Liver (tissue), 9 donors: ENCODE results near the gene SPAG17. TPM values are rescaled to one million over a fixed set of nuclear protein-coding genes. Genes with fewer than 3 reads are reported as not detected.

Experiments
- DNase-seq: peaks from one replicate; pipeline ENCODE4 v3.0.0-alpha.2; 2017; ENCODE audit warnings: low spot score
- H3K27ac ChIP-seq, 2 donors: one replicate each; pipeline ENCODE4 v1.7.0; 2013; ENCODE audit warnings: inconsistent platforms in 2 of 2, low read length in 2 of 2, control low read depth in 1 of 2, low read depth in 1 of 2, mild to moderate bottlenecking in 1 of 2
- H3K27me3 ChIP-seq, 4 donors: one replicate each; pipeline versions ENCODE4 v1.6.1 to v1.7.0; 2013; ENCODE audit warnings: low read length in 3 of 4, inconsistent platforms in 1 of 4, mild to moderate bottlenecking in 1 of 4, moderate library complexity in 1 of 4; ENCODE audit not compliant: control insufficient read depth in 4 of 4, insufficient read depth in 4 of 4
- H3K36me3 ChIP-seq, 4 donors: one replicate each; pipeline versions ENCODE4 v1.6.1 to v1.7.0; 2013; ENCODE audit warnings: low read length in 3 of 4, mild to moderate bottlenecking in 3 of 4, low read depth in 1 of 4, moderate library complexity in 1 of 4; ENCODE audit not compliant: control insufficient read depth in 4 of 4, insufficient read depth in 3 of 4
- H3K4me1 ChIP-seq, 4 donors: one replicate each; pipeline versions ENCODE4 v1.6.1 to v1.7.0; 2013; ENCODE audit warnings: low read length in 3 of 4, mild to moderate bottlenecking in 3 of 4, moderate library complexity in 1 of 4; ENCODE audit not compliant: control insufficient read depth in 4 of 4, insufficient read depth in 4 of 4
- H3K4me3 ChIP-seq, 3 donors: one replicate each; pipeline versions ENCODE4 v1.6.1 to v1.7.0; 2013; ENCODE audit warnings: low read length in 3 of 3, control low read depth in 1 of 3, low read depth in 1 of 3, mild to moderate bottlenecking in 1 of 3
- H3K9ac ChIP-seq, 2 donors: one replicate each; pipeline ENCODE4 v1.7.0; 2013; ENCODE audit warnings: low read length in 2 of 2, mild to moderate bottlenecking in 2 of 2, moderate library complexity in 2 of 2, control low read depth in 1 of 2, low read depth in 1 of 2
- H3K9me3 ChIP-seq, 4 donors: one replicate each; pipeline versions ENCODE4 v1.6.1 to v1.7.0; 2013; ENCODE audit warnings: low read length in 3 of 4; ENCODE audit not compliant: control insufficient read depth in 4 of 4
- EGR1 ChIP-seq, 2 donors: IDR thresholded peaks; 2 replicates each; pipeline ENCODE4 v1.6.1; 2016 to 2018; ENCODE audit warnings: antibody characterized with exemption in 2 of 2, low read depth in 2 of 2
- FOXA1 ChIP-seq: IDR thresholded peaks from 2 replicates; pipeline ENCODE4 v1.6.1; 2016; ENCODE audit warnings: antibody characterized with exemption
- FOXA2 ChIP-seq: IDR thresholded peaks from 2 replicates; pipeline ENCODE4 v1.6.1; 2016; ENCODE audit warnings: antibody characterized with exemption
- GABPA ChIP-seq, 2 donors: IDR thresholded peaks in 1 of 2; conservative IDR thresholded peaks in 1 of 2; 2 replicates each; pipeline ENCODE4 v1.6.1; 2016; ENCODE audit warnings: antibody characterized with exemption in 2 of 2, mild to moderate bottlenecking in 1 of 2, moderate library complexity in 1 of 2
- HNF4A ChIP-seq, 2 donors: conservative IDR thresholded peaks; 2 replicates each; pipeline ENCODE4 v1.6.1; 2016; ENCODE audit warnings: antibody characterized with exemption in 2 of 2, mild to moderate bottlenecking in 2 of 2
- HNF4G ChIP-seq: IDR thresholded peaks from 2 replicates; pipeline ENCODE4 v1.6.1; 2016; ENCODE audit warnings: antibody characterized with exemption
- JUND ChIP-seq, 2 donors: IDR thresholded peaks; 2 replicates each; pipeline ENCODE4 v1.6.1; 2016; ENCODE audit warnings: antibody characterized with exemption in 2 of 2
- NR2F2 ChIP-seq: IDR thresholded peaks from 2 replicates; pipeline ENCODE4 v1.6.1; 2016; ENCODE audit warnings: antibody characterized with exemption
- RAD21 ChIP-seq, 2 donors: IDR thresholded peaks; 2 replicates each; pipeline ENCODE4 v1.6.1; 2016; ENCODE audit warnings: antibody characterized with exemption in 2 of 2, mild to moderate bottlenecking in 2 of 2
- RXRA ChIP-seq, 2 donors: IDR thresholded peaks; 2 replicates each; pipeline ENCODE4 v1.6.1; 2017 to 2018; ENCODE audit warnings: antibody characterized with exemption in 2 of 2, mild to moderate bottlenecking in 1 of 2
- SP1 ChIP-seq: IDR thresholded peaks from 2 replicates; pipeline ENCODE4 v1.6.1; 2018; ENCODE audit warnings: antibody characterized with exemption, mild to moderate bottlenecking
- TAF1 ChIP-seq: conservative IDR thresholded peaks from 2 replicates; pipeline ENCODE4 v1.6.1; 2016; ENCODE audit warnings: antibody characterized with exemption, mild to moderate bottlenecking
- YY1 ChIP-seq: IDR thresholded peaks from 2 replicates; pipeline ENCODE4 v1.6.1; 2016; ENCODE audit warnings: antibody characterized with exemption, mild to moderate bottlenecking
- WGBS: extraction: QIAGEN DNeasy Blood & Tissue Kit; methylation state at CpG from one replicate; pipeline ENCODE4 v1.1.7; 2013; 5-methylcytosine and 5-hydroxymethylcytosine counted together
- polyA plus RNA-seq, 2 donors: library from polyadenylated mRNA; stranded (reverse) in 1 of 2; unstranded in 1 of 2; fragments of 200-250 nt in 1 of 2; fragments of >200 nt in 1 of 2; fragmentation: Nextera tagmentation in 1 of 2; extraction: Ambion mirVana in 1 of 2; gene quantifications; one replicate each; pipeline versions ENCODE4 v1.2.1 to v1.2.3, GENCODE V29; 2013 to 2015
- total RNA-seq, 2 donors: library from RNA; depleted of rRNA; stranded (reverse); fragments of >200 nt; gene quantifications; one replicate each; pipeline ENCODE4 v1.2.3, GENCODE V29; 2014
- TF ChIP-seq, protein P1 (sequence below): IDR thresholded peaks from 2 replicates; pipeline ENCODE4 v1.6.1; 2016; ENCODE audit warnings: antibody characterized with exemption
- TF ChIP-seq, protein P2 (sequence below): IDR thresholded peaks from 2 replicates; pipeline ENCODE4 v1.6.1; 2016; ENCODE audit warnings: antibody characterized with exemption
- TF ChIP-seq, protein P3 (sequence below): fragments of 150-350 bp; IDR thresholded peaks from 2 replicates; pipeline ENCODE4 v1.5.1; 2017; ENCODE audit warnings: improper control_type of control experiment, low read depth, low read length; ENCODE audit not compliant: missing input control
- TF ChIP-seq, protein P4 (sequence below): IDR thresholded peaks from 2 replicates; pipeline ENCODE4 v1.6.1; 2016; ENCODE audit warnings: antibody characterized with exemption
- TF ChIP-seq, protein P5 (sequence below): IDR thresholded peaks from 2 replicates; pipeline ENCODE4 v1.6.1; 2016; ENCODE audit warnings: antibody characterized with exemption, mild to moderate bottlenecking
- donor health status: healthy.
- donor health status: healthy.
- donor health status: healthy.
- donor health status: healthy.
- donor health status: healthy.

Gene SPAG17
- total and polyA plus RNA-seq, 4 donors, result 0.17 to 0.75 TPM; not detected in 2

DNA sequence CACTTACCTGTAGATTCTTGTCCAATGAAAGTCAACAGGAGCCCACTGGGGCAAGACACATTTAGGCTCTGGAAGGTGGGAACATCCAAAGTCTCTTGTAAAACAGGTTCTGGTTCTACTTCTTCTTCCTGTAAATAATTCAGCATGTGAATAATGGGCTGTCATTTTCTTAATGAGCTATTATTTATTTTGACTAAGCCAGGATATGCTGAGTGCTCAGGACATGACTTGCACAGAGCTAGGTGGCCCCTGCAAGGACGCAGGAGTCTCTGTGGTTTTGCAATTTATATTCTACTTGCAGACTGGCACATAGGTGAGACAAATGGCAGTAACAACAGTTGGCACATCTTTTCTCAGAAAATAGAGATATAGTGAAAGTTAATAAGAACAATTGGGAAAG is 156.8 kb downstream of the SPAG17 start:
- no peak for DNase-seq
- H3K4me1 ChIP-seq, result no peaks in the 10 kb centered on the region
- TF ChIP-seq RAD21 (IDR thresholded peaks at IDR 0.05) (no peak), FOXA2 (no peak), EGR1 (IDR thresholded peaks at IDR 0.05; ENCODE audit: low read depth in 2 of 2) (no peak), NR2F2 (no peak), RXRA (IDR thresholded peaks at IDR 0.05) (no peak), GABPA (IDR thresholded peaks at IDR 0.05 in 1 of 2, conservative IDR thresholded peaks at IDR 0.05 in 1 of 2) (no peak)
- TF ChIP-seq, protein P1, sequence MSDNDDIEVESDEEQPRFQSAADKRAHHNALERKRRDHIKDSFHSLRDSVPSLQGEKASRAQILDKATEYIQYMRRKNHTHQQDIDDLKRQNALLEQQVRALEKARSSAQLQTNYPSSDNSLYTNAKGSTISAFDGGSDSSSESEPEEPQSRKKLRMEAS, result no peak

DNA sequence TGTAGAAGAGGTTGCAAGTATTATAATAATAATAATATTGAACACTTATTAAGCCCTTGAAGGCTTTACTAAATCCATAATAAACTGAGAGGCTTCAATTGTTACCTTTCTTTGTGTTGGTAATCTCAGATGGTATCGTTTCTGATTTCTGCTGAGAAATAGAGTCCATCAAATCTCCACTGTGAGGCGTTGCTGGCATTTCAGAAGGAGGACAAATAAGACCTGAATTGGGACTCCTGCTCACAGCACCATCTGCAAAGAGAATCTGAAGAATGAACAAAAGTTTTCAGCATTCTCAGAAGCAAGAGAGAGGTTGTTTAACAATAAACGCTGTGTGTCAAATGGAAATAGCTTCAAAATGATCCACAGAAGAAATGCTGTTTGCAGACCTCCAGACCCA is 161.8 kb downstream of the SPAG17 start:
- WGBS, result 70% methylated on average over 3 of the region's 3 CpGs
- TF ChIP-seq, protein P1, result no peak
- no peak for TF ChIP-seq FOXA2
- no peak for TF ChIP-seq HNF4A (conservative IDR thresholded peaks at IDR 0.05)
- no peak for TF ChIP-seq JUND (IDR thresholded peaks at IDR 0.05)
- no peak for TF ChIP-seq RXRA (IDR thresholded peaks at IDR 0.05)
- TF ChIP-seq GABPA (IDR thresholded peaks at IDR 0.05 in 1 of 2, conservative IDR thresholded peaks at IDR 0.05 in 1 of 2), result no peak
- no peak for TF ChIP-seq RAD21 (IDR thresholded peaks at IDR 0.05)
- no peak for TF ChIP-seq TAF1
- no peak for TF ChIP-seq FOXA1
- TF ChIP-seq HNF4G, result no peak
- TF ChIP-seq SP1, result no peak
- TF ChIP-seq YY1, result no peak
- TF ChIP-seq, protein P2, sequence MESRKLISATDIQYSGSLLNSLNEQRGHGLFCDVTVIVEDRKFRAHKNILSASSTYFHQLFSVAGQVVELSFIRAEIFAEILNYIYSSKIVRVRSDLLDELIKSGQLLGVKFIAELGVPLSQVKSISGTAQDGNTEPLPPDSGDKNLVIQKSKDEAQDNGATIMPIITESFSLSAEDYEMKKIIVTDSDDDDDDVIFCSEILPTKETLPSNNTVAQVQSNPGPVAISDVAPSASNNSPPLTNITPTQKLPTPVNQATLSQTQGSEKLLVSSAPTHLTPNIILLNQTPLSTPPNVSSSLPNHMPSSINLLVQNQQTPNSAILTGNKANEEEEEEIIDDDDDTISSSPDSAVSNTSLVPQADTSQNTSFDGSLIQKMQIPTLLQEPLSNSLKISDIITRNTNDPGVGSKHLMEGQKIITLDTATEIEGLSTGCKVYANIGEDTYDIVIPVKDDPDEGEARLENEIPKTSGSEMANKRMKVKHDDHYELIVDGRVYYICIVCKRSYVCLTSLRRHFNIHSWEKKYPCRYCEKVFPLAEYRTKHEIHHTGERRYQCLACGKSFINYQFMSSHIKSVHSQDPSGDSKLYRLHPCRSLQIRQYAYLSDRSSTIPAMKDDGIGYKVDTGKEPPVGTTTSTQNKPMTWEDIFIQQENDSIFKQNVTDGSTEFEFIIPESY, result no peak
- TF ChIP-seq, protein P3, sequence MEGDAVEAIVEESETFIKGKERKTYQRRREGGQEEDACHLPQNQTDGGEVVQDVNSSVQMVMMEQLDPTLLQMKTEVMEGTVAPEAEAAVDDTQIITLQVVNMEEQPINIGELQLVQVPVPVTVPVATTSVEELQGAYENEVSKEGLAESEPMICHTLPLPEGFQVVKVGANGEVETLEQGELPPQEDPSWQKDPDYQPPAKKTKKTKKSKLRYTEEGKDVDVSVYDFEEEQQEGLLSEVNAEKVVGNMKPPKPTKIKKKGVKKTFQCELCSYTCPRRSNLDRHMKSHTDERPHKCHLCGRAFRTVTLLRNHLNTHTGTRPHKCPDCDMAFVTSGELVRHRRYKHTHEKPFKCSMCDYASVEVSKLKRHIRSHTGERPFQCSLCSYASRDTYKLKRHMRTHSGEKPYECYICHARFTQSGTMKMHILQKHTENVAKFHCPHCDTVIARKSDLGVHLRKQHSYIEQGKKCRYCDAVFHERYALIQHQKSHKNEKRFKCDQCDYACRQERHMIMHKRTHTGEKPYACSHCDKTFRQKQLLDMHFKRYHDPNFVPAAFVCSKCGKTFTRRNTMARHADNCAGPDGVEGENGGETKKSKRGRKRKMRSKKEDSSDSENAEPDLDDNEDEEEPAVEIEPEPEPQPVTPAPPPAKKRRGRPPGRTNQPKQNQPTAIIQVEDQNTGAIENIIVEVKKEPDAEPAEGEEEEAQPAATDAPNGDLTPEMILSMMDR, result no peak
- TF ChIP-seq EGR1 (IDR thresholded peaks at IDR 0.05; ENCODE audit: low read depth in 2 of 2), result no peak
- no peak for TF ChIP-seq NR2F2
- TF ChIP-seq, protein P4, sequence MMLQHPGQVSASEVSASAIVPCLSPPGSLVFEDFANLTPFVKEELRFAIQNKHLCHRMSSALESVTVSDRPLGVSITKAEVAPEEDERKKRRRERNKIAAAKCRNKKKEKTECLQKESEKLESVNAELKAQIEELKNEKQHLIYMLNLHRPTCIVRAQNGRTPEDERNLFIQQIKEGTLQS, result no peak
- TF ChIP-seq, protein P5, sequence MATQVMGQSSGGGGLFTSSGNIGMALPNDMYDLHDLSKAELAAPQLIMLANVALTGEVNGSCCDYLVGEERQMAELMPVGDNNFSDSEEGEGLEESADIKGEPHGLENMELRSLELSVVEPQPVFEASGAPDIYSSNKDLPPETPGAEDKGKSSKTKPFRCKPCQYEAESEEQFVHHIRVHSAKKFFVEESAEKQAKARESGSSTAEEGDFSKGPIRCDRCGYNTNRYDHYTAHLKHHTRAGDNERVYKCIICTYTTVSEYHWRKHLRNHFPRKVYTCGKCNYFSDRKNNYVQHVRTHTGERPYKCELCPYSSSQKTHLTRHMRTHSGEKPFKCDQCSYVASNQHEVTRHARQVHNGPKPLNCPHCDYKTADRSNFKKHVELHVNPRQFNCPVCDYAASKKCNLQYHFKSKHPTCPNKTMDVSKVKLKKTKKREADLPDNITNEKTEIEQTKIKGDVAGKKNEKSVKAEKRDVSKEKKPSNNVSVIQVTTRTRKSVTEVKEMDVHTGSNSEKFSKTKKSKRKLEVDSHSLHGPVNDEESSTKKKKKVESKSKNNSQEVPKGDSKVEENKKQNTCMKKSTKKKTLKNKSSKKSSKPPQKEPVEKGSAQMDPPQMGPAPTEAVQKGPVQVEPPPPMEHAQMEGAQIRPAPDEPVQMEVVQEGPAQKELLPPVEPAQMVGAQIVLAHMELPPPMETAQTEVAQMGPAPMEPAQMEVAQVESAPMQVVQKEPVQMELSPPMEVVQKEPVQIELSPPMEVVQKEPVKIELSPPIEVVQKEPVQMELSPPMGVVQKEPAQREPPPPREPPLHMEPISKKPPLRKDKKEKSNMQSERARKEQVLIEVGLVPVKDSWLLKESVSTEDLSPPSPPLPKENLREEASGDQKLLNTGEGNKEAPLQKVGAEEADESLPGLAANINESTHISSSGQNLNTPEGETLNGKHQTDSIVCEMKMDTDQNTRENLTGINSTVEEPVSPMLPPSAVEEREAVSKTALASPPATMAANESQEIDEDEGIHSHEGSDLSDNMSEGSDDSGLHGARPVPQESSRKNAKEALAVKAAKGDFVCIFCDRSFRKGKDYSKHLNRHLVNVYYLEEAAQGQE, result no peak

More for the DNA sequence above, 156.8 kb downstream of the SPAG17 start:
- no peak overlapping the region for H3K27ac ChIP-seq
- H3K4me3 ChIP-seq, result no peak overlapping the region
- H3K27me3 ChIP-seq, result no peaks in the 10 kb centered on the region
- no peaks in the 10 kb centered on the region for H3K36me3 ChIP-seq
- H3K9ac ChIP-seq, result no peak overlapping the region
- 47% methylated on average over 1 of the region's 1 CpG for WGBS
- no peaks in the 10 kb centered on the region for H3K9me3 ChIP-seq

More for the DNA sequence above, 161.8 kb downstream of the SPAG17 start:
- Histone ChIP-seq H3K27me3 (no peaks in the 10 kb centered on the region), H3K4me3 (no peak overlapping the region), H3K4me1 (no peaks in the 10 kb centered on the region), H3K9ac (no peak overlapping the region), H3K36me3 (no peaks in the 10 kb centered on the region), H3K9me3 (no peaks in the 10 kb centered on the region), H3K27ac (no peak overlapping the region)
- DNase-seq, result no peak
